Coronary artery (tissue), 2 donors: ENCODE data around the gene GCSAM.

Source experiments
- DNase-seq: peaks from one replicate; pipeline ENCODE4 v3.0.0-alpha.2; 2017; ENCODE audit warnings: low spot score
- H3K27ac ChIP-seq, 2 donors: fragments of 200-600 bp; sonication (generic); one replicate each; pipeline ENCODE4 v1.5.1; 2016 to 2019
- H3K4me3 ChIP-seq: fragments of 200-600 bp; sonication (generic); 2 replicates; pipeline ENCODE4 v1.5.1; 2016; ENCODE audit warnings: mild to moderate bottlenecking, moderate library complexity
- TF ChIP-seq, protein P1 (sequence below): fragments of 200-600 bp; sonication (generic); IDR thresholded peaks from one replicate; pipeline ENCODE4 v1.5.1; 2019; ENCODE audit warnings: antibody characterized with exemption

GCSAM gene, protein sequence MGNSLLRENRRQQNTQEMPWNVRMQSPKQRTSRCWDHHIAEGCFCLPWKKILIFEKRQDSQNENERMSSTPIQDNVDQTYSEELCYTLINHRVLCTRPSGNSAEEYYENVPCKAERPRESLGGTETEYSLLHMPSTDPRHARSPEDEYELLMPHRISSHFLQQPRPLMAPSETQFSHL

DNA sequence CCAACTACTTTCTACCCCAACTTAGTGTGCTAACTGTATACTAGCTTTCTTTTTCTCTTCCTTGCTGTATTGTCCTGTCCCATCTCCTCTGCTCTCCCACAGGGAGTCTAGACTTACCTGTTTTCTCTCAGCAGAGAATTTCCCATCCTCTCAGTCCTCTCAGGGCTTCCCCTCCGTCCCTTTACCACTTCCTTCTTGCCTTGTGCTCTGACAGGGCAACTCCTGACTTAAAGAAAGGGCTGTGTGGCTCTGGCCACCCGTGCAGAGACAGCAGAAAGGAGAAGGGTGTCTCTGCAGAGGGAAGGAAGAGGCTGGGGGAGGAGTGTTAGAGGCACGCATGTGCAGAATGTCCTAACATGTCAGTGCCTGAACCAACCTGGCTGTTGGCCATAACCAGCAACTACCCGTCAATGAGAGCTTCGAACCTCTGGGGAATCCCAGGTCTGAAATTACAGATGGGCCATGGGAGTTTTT lies at the start of gene GCSAM:
Gene GCSAM (minus strand): TSS at position 274 of the 474 bp plus-strand sequence. CDS start 128 bp downstream, at position 146.
- DNase-seq: no peak
- H3K27ac ChIP-seq: no peak within 1 kb of the TSS
- TF ChIP-seq, protein P1, sequence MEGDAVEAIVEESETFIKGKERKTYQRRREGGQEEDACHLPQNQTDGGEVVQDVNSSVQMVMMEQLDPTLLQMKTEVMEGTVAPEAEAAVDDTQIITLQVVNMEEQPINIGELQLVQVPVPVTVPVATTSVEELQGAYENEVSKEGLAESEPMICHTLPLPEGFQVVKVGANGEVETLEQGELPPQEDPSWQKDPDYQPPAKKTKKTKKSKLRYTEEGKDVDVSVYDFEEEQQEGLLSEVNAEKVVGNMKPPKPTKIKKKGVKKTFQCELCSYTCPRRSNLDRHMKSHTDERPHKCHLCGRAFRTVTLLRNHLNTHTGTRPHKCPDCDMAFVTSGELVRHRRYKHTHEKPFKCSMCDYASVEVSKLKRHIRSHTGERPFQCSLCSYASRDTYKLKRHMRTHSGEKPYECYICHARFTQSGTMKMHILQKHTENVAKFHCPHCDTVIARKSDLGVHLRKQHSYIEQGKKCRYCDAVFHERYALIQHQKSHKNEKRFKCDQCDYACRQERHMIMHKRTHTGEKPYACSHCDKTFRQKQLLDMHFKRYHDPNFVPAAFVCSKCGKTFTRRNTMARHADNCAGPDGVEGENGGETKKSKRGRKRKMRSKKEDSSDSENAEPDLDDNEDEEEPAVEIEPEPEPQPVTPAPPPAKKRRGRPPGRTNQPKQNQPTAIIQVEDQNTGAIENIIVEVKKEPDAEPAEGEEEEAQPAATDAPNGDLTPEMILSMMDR: no peak

DNA sequence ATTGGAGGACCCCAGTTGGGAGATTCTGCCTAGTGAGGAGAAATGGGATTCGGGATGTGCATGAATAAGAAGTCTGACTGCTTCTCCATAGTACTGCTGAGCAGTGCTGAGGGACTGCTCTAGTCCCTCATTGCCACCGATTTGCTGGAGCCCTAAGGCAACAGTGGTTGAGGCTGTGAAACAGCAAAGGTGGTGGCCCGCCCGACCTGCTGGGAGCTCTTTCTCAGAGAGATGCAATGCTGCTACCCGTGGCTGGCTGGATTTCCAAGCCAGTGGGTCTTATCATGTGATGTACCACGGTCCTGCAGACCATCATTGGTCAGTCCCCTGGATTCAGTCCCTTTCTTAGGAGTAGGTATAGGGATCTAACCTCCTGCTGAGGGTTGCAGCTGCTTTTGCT lies 42.6 kb upstream of the GCSAM start:
- no peak overlapping the region for H3K27ac ChIP-seq
- TF ChIP-seq, protein P1: no peak
- H3K4me3 ChIP-seq: no peak overlapping the region
- no peak for DNase-seq

More for the DNA sequence above, at the start of gene GCSAM:
- H3K4me3 ChIP-seq: no peak within 1 kb of the TSS

DNA sequence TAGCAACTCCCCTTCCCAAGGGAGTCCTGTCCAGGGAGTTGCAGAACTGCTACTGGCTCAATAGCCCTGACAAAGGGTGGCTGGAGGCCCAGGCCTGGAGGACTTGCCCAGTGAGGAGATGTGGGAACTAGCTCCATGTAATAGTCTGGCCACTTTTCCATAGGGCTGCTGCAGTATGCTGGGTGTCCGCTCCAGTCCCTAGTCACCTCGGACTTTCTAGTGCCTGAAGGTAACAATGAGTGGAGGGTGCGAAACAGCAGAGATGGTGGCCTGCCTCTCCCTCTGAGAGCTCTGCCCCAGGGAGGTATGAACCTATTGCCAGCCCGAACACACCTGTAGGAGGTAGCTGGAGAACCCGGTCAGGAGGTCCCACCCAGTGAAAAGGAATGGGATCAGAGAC lies 42.0 kb upstream of the GCSAM start:
- no peak for DNase-seq
- H3K27ac ChIP-seq: no peak overlapping the region
- TF ChIP-seq, protein P1: no peak

DNA sequence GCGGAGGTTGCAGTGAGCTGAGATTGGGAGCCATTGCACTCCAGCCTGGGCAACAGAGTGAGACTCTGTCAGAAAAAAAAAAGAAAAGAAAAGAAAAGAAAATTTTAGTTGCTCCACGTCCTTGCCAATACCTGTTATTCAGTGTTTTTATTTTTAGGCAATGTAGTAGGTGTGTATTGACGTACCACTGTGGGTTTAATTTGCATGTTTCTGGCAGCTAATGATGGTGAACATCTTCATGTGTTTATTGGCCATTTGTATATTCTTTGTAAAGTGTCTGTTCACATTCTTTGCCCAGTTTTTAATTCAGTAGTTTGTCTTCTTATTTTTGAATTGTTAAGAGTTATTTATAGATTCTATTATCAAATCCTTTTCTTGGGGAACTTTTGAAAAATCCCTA lies 38.1 kb upstream of the GCSAM start:
- TF ChIP-seq, protein P1: no peak
- no peak for DNase-seq
- no peak overlapping the region for H3K27ac ChIP-seq
- no peak overlapping the region for H3K4me3 ChIP-seq

More for the DNA sequence above, 42.0 kb upstream of the GCSAM start:
- no peak overlapping the region for H3K4me3 ChIP-seq

DNA sequence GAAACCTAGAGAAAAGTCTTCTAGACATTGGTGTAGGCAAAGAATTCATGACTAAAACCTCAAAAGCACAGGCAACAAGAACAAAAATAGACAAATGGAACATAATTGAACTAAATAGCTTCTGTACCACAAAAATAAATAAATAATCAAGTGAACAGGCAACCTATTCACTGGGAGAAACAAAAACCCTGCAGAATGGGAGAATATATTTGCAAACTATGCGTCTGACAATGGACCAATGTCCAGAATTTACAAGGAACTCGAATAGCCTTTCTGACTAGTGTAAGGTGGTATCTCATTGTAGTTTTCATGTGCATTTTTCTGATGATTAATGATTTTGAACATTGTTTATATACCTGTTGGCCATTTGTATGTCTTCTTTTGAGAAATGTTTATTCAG lies 37.0 kb upstream of the GCSAM start:
- no peak overlapping the region for H3K4me3 ChIP-seq
- TF ChIP-seq, protein P1: no peak
- no peak overlapping the region for H3K27ac ChIP-seq
- no peak for DNase-seq

DNA sequence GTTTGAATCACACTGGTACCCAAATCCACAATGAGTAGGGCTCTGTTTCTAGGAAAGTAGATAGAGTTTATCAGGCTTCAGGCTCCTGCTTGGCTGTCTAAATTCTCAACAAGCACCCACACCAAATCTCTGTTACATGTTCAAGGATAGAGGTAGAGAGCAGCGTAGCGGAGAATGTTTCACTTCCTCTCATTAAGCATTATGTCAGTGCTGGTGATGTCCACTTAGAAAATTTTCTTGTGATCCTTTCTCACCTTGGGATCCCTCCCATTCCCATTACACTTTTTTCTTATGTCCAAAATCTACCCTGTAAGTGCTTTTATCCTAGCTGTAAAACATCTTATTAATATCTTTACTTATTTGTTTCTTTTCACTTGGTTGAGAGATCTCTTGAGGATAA lies 34.7 kb upstream of the GCSAM start:
- Histone ChIP-seq H3K27ac (no peak overlapping the region), H3K4me3 (no peak overlapping the region)
- TF ChIP-seq, protein P1: no peak
- DNase-seq: no peak

DNA sequence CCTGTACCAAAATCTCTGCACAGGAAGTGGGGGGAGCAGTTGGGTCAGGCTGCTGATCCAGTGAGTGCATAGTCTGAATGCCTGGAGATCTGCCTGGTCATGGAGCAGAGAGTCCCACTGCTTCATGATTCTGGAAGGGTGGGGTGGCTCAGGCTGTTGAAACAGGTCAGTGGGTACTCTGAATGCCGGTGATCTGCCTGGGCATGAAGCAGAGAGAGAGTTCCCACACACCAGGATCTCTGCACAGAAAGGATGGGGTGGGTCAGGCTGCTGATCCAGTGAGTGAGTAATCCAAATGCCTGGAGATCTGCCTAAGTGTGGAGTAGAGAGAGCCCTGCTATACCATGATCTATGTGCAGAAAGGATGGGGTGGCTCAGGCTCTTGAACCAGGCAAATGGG lies 16.1 kb upstream of the GCSAM start:
- no peak overlapping the region for H3K27ac ChIP-seq
- TF ChIP-seq, protein P1: no peak
- DNase-seq: no peak
- H3K4me3 ChIP-seq: no peak overlapping the region
